ENCODE results near the gene CUEDC1. TPM values are rescaled to one million over a fixed set of nuclear protein-coding genes. Genes with fewer than 3 reads are reported as not detected.
A peak's percentile ranks its signal among the peaks of the same experiment; 100 is the strongest.

Gene CUEDC1
- total RNA-seq, 4 donors from 2014 or later: 7.9 to 63.6 (median 18.8) TPM

DNA sequence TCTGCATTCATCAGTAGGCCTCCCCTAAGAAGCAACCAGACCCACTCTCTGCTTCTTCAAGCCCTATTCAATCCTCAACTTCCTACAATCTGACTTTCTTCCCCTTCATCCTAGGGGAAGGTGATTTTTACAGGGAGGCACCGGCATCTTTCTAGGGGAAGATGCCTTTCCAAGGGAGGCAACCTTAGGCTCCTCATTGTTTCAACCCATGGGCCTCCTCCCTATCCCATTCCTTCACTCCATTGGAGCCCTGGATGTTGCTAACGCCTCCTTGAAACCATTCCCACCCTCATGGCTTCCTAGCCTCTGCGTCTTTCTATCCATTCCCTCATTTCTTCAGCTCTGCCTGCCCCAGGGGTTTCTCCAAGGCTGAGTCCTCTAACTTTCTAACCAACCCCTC, 2.7 kb upstream of the CUEDC1 start:
- Histone ChIP-seq H3K4me1 (peaks cover 0 to 8% of the 10 kb centered on the region in 2 donors), H3K36me3 (no peaks in the 10 kb centered on the region), H3K27ac (no peak overlapping the region), H3K4me3 (no peak overlapping the region), H3K27me3 (no peaks in the 10 kb centered on the region), H3K9me3 (no peaks in the 10 kb centered on the region)
- TF ChIP-seq CTCF (IDR thresholded peaks at IDR 0.05) (no peak), POLR2A (IDR thresholded peaks at IDR 0.05) (no peak)
- intact Hi-C loops (cut with DNase I; ENCODE audit: low total_unique reads): loop anchor here (2.0 kb wide), 1 partner anchor 31 kb away; the partner anchor contains the start of gene VEZF1
- DNase-seq: no peak

GRCh38 chr17:57957120-57957850, 2.1 kb upstream of the CUEDC1 start:
- peak in 1 of 2 donors; percentile 8 for DNase-seq
- TF ChIP-seq CTCF (IDR thresholded peaks at IDR 0.05) (no peak), POLR2A (IDR thresholded peaks at IDR 0.05) (no peak)
- H3K27ac ChIP-seq: no peak overlapping the region
- H3K36me3 ChIP-seq: no peaks in the 10 kb centered on the region
- H3K4me1 ChIP-seq: peaks cover 0 to 8% of the 10 kb centered on the region in 2 donors
- intact Hi-C loops (cut with DNase I; ENCODE audit: low total_unique reads): loop anchor here (2.0 kb wide), 1 partner anchor 32 kb away; the partner anchor contains the start of gene VEZF1
- H3K4me3 ChIP-seq: no peak overlapping the region
- H3K27me3 ChIP-seq: no peaks in the 10 kb centered on the region
- H3K9me3 ChIP-seq: no peaks in the 10 kb centered on the region

GRCh38 chr17:57956291-57957119, 1.3 kb upstream of the CUEDC1 start:
- Histone ChIP-seq H3K4me1 (peaks cover 0 to 8% of the 10 kb centered on the region in 2 donors), H3K36me3 (no peaks in the 10 kb centered on the region), H3K4me3 (no peak overlapping the region), H3K9me3 (no peaks in the 10 kb centered on the region), H3K27me3 (no peaks in the 10 kb centered on the region), H3K27ac (no peak overlapping the region)
- peak in 1 of 2 donors; percentile 15 for DNase-seq
- intact Hi-C loops (cut with DNase I; ENCODE audit: low total_unique reads): loop anchor here (2.0 kb wide), 1 partner anchor 32 kb away; the partner anchor contains the start of gene VEZF1
- TF ChIP-seq CTCF (IDR thresholded peaks at IDR 0.05) (no peak), POLR2A (IDR thresholded peaks at IDR 0.05) (no peak)

GRCh38 chr17:57954397-57955182, 622 bp downstream of the CUEDC1 start:
- H3K36me3 ChIP-seq: no peaks in the 10 kb centered on the region
- H3K9me3 ChIP-seq: no peaks in the 10 kb centered on the region
- DNase-seq: peak; percentile 81 to 83
- TF ChIP-seq POLR2A (IDR thresholded peaks at IDR 0.05) (peak; percentile 16 to 56), CTCF (IDR thresholded peaks at IDR 0.05) (no peak)
- peak overlapping the region; percentile 98 to 99 for H3K27ac ChIP-seq
- intact Hi-C loops (cut with DNase I; ENCODE audit: low total_unique reads): loop anchor here (2.0 kb wide), 1 partner anchor 60 kb away; no protein-coding TSS in a partner anchor
- peak overlapping the region; percentile 41 to 96 for H3K4me3 ChIP-seq
- no peaks in the 10 kb centered on the region for H3K27me3 ChIP-seq
- H3K4me1 ChIP-seq: peaks cover 5 to 8% of the 10 kb centered on the region in 2 donors
